Measurements from ENCODE around the gene ZCWPW2. TPM values are rescaled to one million over a fixed set of nuclear protein-coding genes. Genes with fewer than 3 reads are reported as not detected.

ZCWPW2 gene
- total and polyA plus RNA-seq, 4 donors, result 0.37 to 2.1 (median 0.87) TPM

GRCh38 chr3:28502397-28502937, 153.9 kb downstream of the ZCWPW2 start:
- H3K9me3 ChIP-seq (ENCODE audit: control insufficient read depth in 4 of 4, insufficient read depth in 3 of 4, low read length in 3 of 4), result no peaks in the 10 kb centered on the region
- H3K9ac ChIP-seq (ENCODE audit: insufficient read depth in 1 of 2, low read length in 2 of 2), result no peak overlapping the region
- H3K36me3 ChIP-seq (ENCODE audit: control insufficient read depth in 4 of 4, insufficient read depth in 4 of 4, low read length in 4 of 4), result no peaks in the 10 kb centered on the region
- H3K4me1 ChIP-seq (ENCODE audit: control insufficient read depth in 5 of 5, insufficient read depth in 5 of 5, low read length in 5 of 5), result peaks cover 0 to 7% (median 0%) of the 10 kb centered on the region in 5 donors
- no peak overlapping the region for H3K4me3 ChIP-seq
- no peak for DNase-seq
- no peak for TF ChIP-seq CTCF (IDR thresholded peaks at IDR 0.05; ENCODE audit: control extremely low read depth, extremely low read depth)
- WGBS, 2 donors, result 79 to 85% methylated on average over 6 of the region's 6 CpGs
- no peak for ATAC-seq (ENCODE audit: insufficient read depth, low FRiP score)
- H3K27ac ChIP-seq (ENCODE audit: low read depth in 1 of 2, low read length in 1 of 2), result no peak overlapping the region
- no peaks in the 10 kb centered on the region for H3K27me3 ChIP-seq (ENCODE audit: control insufficient read depth in 3 of 3, insufficient read depth in 3 of 3, low read length in 2 of 3)

GRCh38 chr3:28504976-28505375, 156.5 kb downstream of the ZCWPW2 start:
- ATAC-seq (ENCODE audit: insufficient read depth, low FRiP score) (no peak), DNase-seq (peak in 2 of 3 donors; percentile 9 to 18)
- peaks cover 0 to 7% (median 0%) of the 10 kb centered on the region in 5 donors for H3K4me1 ChIP-seq (ENCODE audit: control insufficient read depth in 5 of 5, insufficient read depth in 5 of 5, low read length in 5 of 5)
- H3K9me3 ChIP-seq (ENCODE audit: control insufficient read depth in 4 of 4, insufficient read depth in 3 of 4, low read length in 3 of 4), result no peaks in the 10 kb centered on the region
- H3K27me3 ChIP-seq (ENCODE audit: control insufficient read depth in 3 of 3, insufficient read depth in 3 of 3, low read length in 2 of 3), result no peaks in the 10 kb centered on the region
- TF ChIP-seq CTCF (IDR thresholded peaks at IDR 0.05; ENCODE audit: control extremely low read depth, extremely low read depth), result no peak
- whole genome bisulfite sequencing, 2 donors, result 0 to 27% methylated on average over 1 of the region's 1 CpG
- H3K36me3 ChIP-seq (ENCODE audit: control insufficient read depth in 4 of 4, insufficient read depth in 4 of 4, low read length in 4 of 4), result no peaks in the 10 kb centered on the region
- H3K27ac ChIP-seq (ENCODE audit: low read depth in 1 of 2, low read length in 1 of 2), result no peak overlapping the region
- H3K4me3 ChIP-seq, result no peak overlapping the region
- H3K9ac ChIP-seq (ENCODE audit: insufficient read depth in 1 of 2, low read length in 2 of 2), result no peak overlapping the region

- Histone ChIP-seq H3K36me3 (ENCODE audit: control insufficient read depth in 4 of 4, insufficient read depth in 4 of 4, low read length in 4 of 4) (no peaks in the 10 kb centered on the region), H3K27me3 (ENCODE audit: control insufficient read depth in 3 of 3, insufficient read depth in 3 of 3, low read length in 2 of 3) (no peaks in the 10 kb centered on the region), H3K27ac (ENCODE audit: low read depth in 1 of 2, low read length in 1 of 2) (no peak overlapping the region), H3K4me1 (ENCODE audit: control insufficient read depth in 5 of 5, insufficient read depth in 5 of 5, low read length in 5 of 5) (no peaks in the 10 kb centered on the region), H3K9ac (ENCODE audit: insufficient read depth in 1 of 2, low read length in 2 of 2) (no peak overlapping the region), H3K4me3 (no peak overlapping the region), H3K9me3 (ENCODE audit: control insufficient read depth in 4 of 4, insufficient read depth in 3 of 4, low read length in 3 of 4) (no peaks in the 10 kb centered on the region)
- TF ChIP-seq CTCF (IDR thresholded peaks at IDR 0.05; ENCODE audit: control extremely low read depth, extremely low read depth), result no peak
- no peak for ATAC-seq (ENCODE audit: insufficient read depth, low FRiP score)
- no peak for DNase-seq
- WGBS, 2 donors, result 94% methylated on average over 3 of the region's 3 CpGs
Measured at GRCh38 chr3:28521663-28522062, 173.1 kb downstream of the ZCWPW2 start.

- no peak overlapping the region for H3K27ac ChIP-seq (ENCODE audit: low read depth in 1 of 2, low read length in 1 of 2)
- H3K27me3 ChIP-seq (ENCODE audit: control insufficient read depth in 3 of 3, insufficient read depth in 3 of 3, low read length in 2 of 3), result no peaks in the 10 kb centered on the region
- 42 to 45% methylated on average over 1 of the region's 1 CpG for WGBS, 2 donors
- ATAC-seq (ENCODE audit: insufficient read depth, low FRiP score) (no peak), DNase-seq (no peak)
- H3K36me3 ChIP-seq (ENCODE audit: control insufficient read depth in 4 of 4, insufficient read depth in 4 of 4, low read length in 4 of 4), result no peaks in the 10 kb centered on the region
- TF ChIP-seq CTCF (IDR thresholded peaks at IDR 0.05; ENCODE audit: control extremely low read depth, extremely low read depth), result no peak
- H3K4me3 ChIP-seq, result no peak overlapping the region
- H3K9ac ChIP-seq (ENCODE audit: insufficient read depth in 1 of 2, low read length in 2 of 2), result no peak overlapping the region
- H3K4me1 ChIP-seq (ENCODE audit: control insufficient read depth in 5 of 5, insufficient read depth in 5 of 5, low read length in 5 of 5), result no peaks in the 10 kb centered on the region
- peaks cover 0 to 11% (median 2%) of the 10 kb centered on the region in 4 donors for H3K9me3 ChIP-seq (ENCODE audit: control insufficient read depth in 4 of 4, insufficient read depth in 3 of 4, low read length in 3 of 4)
Measured at GRCh38 chr3:28542351-28542750, 193.8 kb downstream of the ZCWPW2 start.

Data from lung (tissue), 12 donors.